ENCODE data around the gene OR6C76. TPM values are rescaled to one million over a fixed set of nuclear protein-coding genes. Genes with fewer than 3 reads are reported as not detected.

The OR6C76 gene
- total RNA-seq, 1 donor from 2014 or later, result not detected

GRCh38 chr12:55467836-55468235 is 41.8 kb downstream of the OR6C76 start:
- DNase-seq (ENCODE audit: low read depth, low spot score), result no peak

GRCh38 chr12:55469291-55469690 is 43.2 kb downstream of the OR6C76 start:
- no peak for DNase-seq (ENCODE audit: low read depth, low spot score)

GRCh38 chr12:55470088-55470829 is 44.2 kb downstream of the OR6C76 start, which contains the start of gene OR6C70:
Gene OR6C70 (minus strand): TSS chr12:55470138. CDS start chr12:55470138, 0 bp downstream.
- DNase-seq (ENCODE audit: low read depth, low spot score), result no peak

GRCh38 chr12:55472264-55472663 is 46.2 kb downstream of the OR6C76 start:
- DNase-seq (ENCODE audit: low read depth, low spot score), result no peak

Other genes starting within 250 kb of the OR6C76 start
- gene OR10A7, start 205.2 kb upstream of the OR6C76 start, total RNA-seq, result not detected in 2 replicates
- not detected in 2 replicates for gene OR6C74, start 181.6 kb upstream of the OR6C76 start, total RNA-seq
- not detected in 2 replicates for gene OR6C6, start 129.7 kb upstream of the OR6C76 start, total RNA-seq
- gene OR6C1, start 111.9 kb upstream of the OR6C76 start, total RNA-seq, result not detected in 2 replicates
- gene OR6C3, start 95.5 kb upstream of the OR6C76 start, total RNA-seq, result not detected in 2 replicates
- gene OR6C75, start 63.3 kb upstream of the OR6C76 start, total RNA-seq, result not detected in 2 replicates
- gene OR6C65, start 25.7 kb upstream of the OR6C76 start, total RNA-seq, result not detected in 2 replicates
- not detected in 2 replicates for gene OR6C2, start 17.8 kb downstream of the OR6C76 start, total RNA-seq
- gene OR6C70, start 43.9 kb downstream of the OR6C76 start, total RNA-seq, result not detected in 2 replicates
- gene OR6C68, start 66.1 kb downstream of the OR6C76 start, total RNA-seq, result not detected in 2 replicates
- not detected in 2 replicates for gene OR6C4, start 123.3 kb downstream of the OR6C76 start, total RNA-seq
- gene OR2AP1, start 146.2 kb downstream of the OR6C76 start, total RNA-seq, result not detected in 2 replicates
- not detected in 2 replicates for gene OR10P1, start 210.6 kb downstream of the OR6C76 start, total RNA-seq

Data from pulmonary artery endothelial cell (primary cell).